Loucy (cell line): ENCODE measurements around the gene COL8A1.
A peak's percentile ranks its signal among the peaks of the same experiment; 100 is the strongest.
"Not testable (repeated sequence)": the region's sequence is repeated elsewhere in the genome, so short reads cannot be mapped to it uniquely, and the experiment has no call there.

ENCODE experiments used
- H2AFZ ChIP-seq: fragments of 200-600 bp; sonication (generic); 2 replicates; pipeline ENCODE4 v1.6.0; 2016; ENCODE audit warnings: antibody characterized with exemption, mild to moderate bottlenecking, low read length, moderate library complexity
- H3F3A ChIP-seq: fragments of 200-600 bp; 2 replicates; pipeline ENCODE4 v1.6.0; 2016; ENCODE audit warnings: antibody characterized with exemption, low read depth, mild to moderate bottlenecking
- H3K27me3 ChIP-seq: fragments of 200-600 bp; sonication (generic); 2 replicates; pipeline ENCODE4 v1.6.1; 2014; ENCODE audit warnings: low read length, mild to moderate bottlenecking; ENCODE audit not compliant: insufficient read depth, poor library complexity, severe bottlenecking
- H3K36me3 ChIP-seq: fragments of 200-600 bp; sonication (generic); 2 replicates; pipeline ENCODE4 v1.6.1; 2016; ENCODE audit warnings: low read length; ENCODE audit not compliant: insufficient read depth
- H3K4me1 ChIP-seq: fragments of 200-600 bp; sonication (generic); 2 replicates; pipeline ENCODE4 v1.5.1; 2014; ENCODE audit warnings: low read length, mild to moderate bottlenecking; ENCODE audit not compliant: insufficient read depth, poor library complexity, severe bottlenecking
- H3K4me2 ChIP-seq: fragments of 200-600 bp; sonication (generic); 2 replicates; pipeline ENCODE4 v1.6.0; 2014; ENCODE audit warnings: antibody characterized with exemption, low read length, low read depth, mild to moderate bottlenecking; ENCODE audit not compliant: poor library complexity, severe bottlenecking
- H3K4me3 ChIP-seq: fragments of 200-600 bp; sonication (generic); 2 replicates; pipeline ENCODE4 v1.5.1; 2014; ENCODE audit warnings: low read length, mild to moderate bottlenecking, mixed read lengths; ENCODE audit not compliant: poor library complexity, severe bottlenecking
- H3K79me2 ChIP-seq: fragments of 200-600 bp; sonication (generic); 2 replicates; pipeline ENCODE4 v1.6.1; 2014; ENCODE audit warnings: low read length; ENCODE audit not compliant: insufficient read depth
- H3K9ac ChIP-seq: fragments of 200-600 bp; sonication (generic); 2 replicates; pipeline ENCODE4 v1.6.0; 2014; ENCODE audit warnings: mild to moderate bottlenecking, low read depth, low read length, moderate library complexity; ENCODE audit not compliant: poor library complexity, severe bottlenecking
- H3K9me2 ChIP-seq: fragments of 200-600 bp; sonication (generic); replicated peaks from 2 replicates; pipeline ENCODE4 v1.6.1; 2016; ENCODE audit warnings: low read depth, low read length, mixed read lengths
- H3K9me3 ChIP-seq: fragments of 200-600 bp; sonication (generic); 2 replicates; pipeline ENCODE4 v1.6.1; 2014; ENCODE audit warnings: mild to moderate bottlenecking, antibody characterized with exemption, low read length, low read depth; ENCODE audit not compliant: insufficient read depth
- H4K20me1 ChIP-seq: fragments of 200-600 bp; sonication (generic); 2 replicates; pipeline ENCODE4 v1.6.0; 2014; ENCODE audit warnings: antibody characterized with exemption, low read length, mild to moderate bottlenecking; ENCODE audit not compliant: insufficient read depth, poor library complexity, severe bottlenecking
- EZH2phosphoT487 ChIP-seq: fragments of 200-600 bp; IDR thresholded peaks from 2 replicates; pipeline ENCODE4 v1.6.1; 2018; ENCODE audit warnings: antibody characterized with exemption, mild to moderate bottlenecking, moderate library complexity, borderline replicate concordance
- TF ChIP-seq, protein P1 (sequence below): fragments of 200-600 bp; sonication (generic); conservative IDR thresholded peaks from 2 replicates; pipeline ENCODE4 v1.5.1; 2014; ENCODE audit warnings: mild to moderate bottlenecking, antibody characterized with exemption, low read length

Gene COL8A1

GRCh38 chr3:99638167-99638948, at the start of gene COL8A1:
Gene COL8A1 (plus strand): TSS chr3:99638594. CDS start chr3:99790683, 152,089 bp downstream.
- H2AFZ ChIP-seq = no peak within 1 kb of the TSS
- H3K9me3 ChIP-seq = no peaks in the 10 kb centered on the region
- no peaks in the 10 kb centered on the region for H3K36me3 ChIP-seq
- no peaks in the 10 kb centered on the region for H3K79me2 ChIP-seq
- H3F3A ChIP-seq = no peaks in the 10 kb centered on the region
- no peak within 1 kb of the TSS for H3K4me3 ChIP-seq
- no peak within 1 kb of the TSS for H3K4me2 ChIP-seq
- H4K20me1 ChIP-seq = no peaks in the 10 kb centered on the region
- no peak for TF ChIP-seq EZH2phosphoT487
- TF ChIP-seq, protein P1, sequence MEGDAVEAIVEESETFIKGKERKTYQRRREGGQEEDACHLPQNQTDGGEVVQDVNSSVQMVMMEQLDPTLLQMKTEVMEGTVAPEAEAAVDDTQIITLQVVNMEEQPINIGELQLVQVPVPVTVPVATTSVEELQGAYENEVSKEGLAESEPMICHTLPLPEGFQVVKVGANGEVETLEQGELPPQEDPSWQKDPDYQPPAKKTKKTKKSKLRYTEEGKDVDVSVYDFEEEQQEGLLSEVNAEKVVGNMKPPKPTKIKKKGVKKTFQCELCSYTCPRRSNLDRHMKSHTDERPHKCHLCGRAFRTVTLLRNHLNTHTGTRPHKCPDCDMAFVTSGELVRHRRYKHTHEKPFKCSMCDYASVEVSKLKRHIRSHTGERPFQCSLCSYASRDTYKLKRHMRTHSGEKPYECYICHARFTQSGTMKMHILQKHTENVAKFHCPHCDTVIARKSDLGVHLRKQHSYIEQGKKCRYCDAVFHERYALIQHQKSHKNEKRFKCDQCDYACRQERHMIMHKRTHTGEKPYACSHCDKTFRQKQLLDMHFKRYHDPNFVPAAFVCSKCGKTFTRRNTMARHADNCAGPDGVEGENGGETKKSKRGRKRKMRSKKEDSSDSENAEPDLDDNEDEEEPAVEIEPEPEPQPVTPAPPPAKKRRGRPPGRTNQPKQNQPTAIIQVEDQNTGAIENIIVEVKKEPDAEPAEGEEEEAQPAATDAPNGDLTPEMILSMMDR = no peak
- no peaks in the 10 kb centered on the region for H3K27me3 ChIP-seq
- H3K9ac ChIP-seq = no peak within 1 kb of the TSS
- H3K9me2 ChIP-seq = no peaks in the 10 kb centered on the region
- no peaks in the 10 kb centered on the region for H3K4me1 ChIP-seq

GRCh38 chr3:99589168-99589567, 49.2 kb upstream of the COL8A1 start:
- not testable (repeated sequence) for H3F3A ChIP-seq

GRCh38 chr3:99599894-99600293, 38.5 kb upstream of the COL8A1 start:
- no peak overlapping the region for H3K4me3 ChIP-seq
- no peak overlapping the region for H2AFZ ChIP-seq
- no peaks in the 10 kb centered on the region for H4K20me1 ChIP-seq
- H3K4me2 ChIP-seq = peak overlapping the region; percentile 23
- no peaks in the 10 kb centered on the region for H3K36me3 ChIP-seq
- peaks cover 8% of the 10 kb centered on the region for H3K4me1 ChIP-seq
- no peaks in the 10 kb centered on the region for H3K9me2 ChIP-seq
- H3K79me2 ChIP-seq = no peaks in the 10 kb centered on the region
- no peaks in the 10 kb centered on the region for H3F3A ChIP-seq
- H3K9me3 ChIP-seq = no peaks in the 10 kb centered on the region
- no peak for TF ChIP-seq EZH2phosphoT487
- TF ChIP-seq, protein P1 = no peak
- no peaks in the 10 kb centered on the region for H3K27me3 ChIP-seq
- no peak overlapping the region for H3K9ac ChIP-seq

More at GRCh38 chr3:99589168-99589567, 49.2 kb upstream of the COL8A1 start:
- H2AFZ ChIP-seq, H3K9me2 ChIP-seq, H3K9ac ChIP-seq, H3K79me2 ChIP-seq, H3K9me3 ChIP-seq, H3K27me3 ChIP-seq, H3K4me3 ChIP-seq, H3K4me2 ChIP-seq, H3K4me1 ChIP-seq, H3K36me3 ChIP-seq, H4K20me1 ChIP-seq: not testable (repeated sequence)

DNA sequence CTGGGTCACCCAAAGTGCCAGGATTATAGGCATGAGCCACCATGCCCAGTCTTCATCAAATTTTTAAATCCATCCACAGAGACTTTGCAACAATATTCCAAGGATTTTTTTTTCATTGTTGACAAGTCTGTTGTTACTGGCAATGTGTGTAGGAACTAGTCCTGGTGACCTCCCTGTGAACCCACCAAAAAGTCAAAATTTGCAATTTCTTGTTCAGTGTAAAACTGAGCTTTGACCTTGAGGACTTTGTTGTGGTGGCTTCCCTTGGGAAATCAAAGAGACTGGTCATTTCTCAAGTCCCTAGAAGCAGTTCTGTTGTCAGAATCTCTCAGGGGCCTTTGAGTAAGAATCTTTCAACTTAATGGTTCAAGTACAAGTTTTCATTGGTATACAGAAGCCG, 36.9 kb upstream of the COL8A1 start:
- Histone ChIP-seq H3K4me1 (peaks cover 8% of the 10 kb centered on the region), H3K9ac (no peak overlapping the region), H3F3A (no peaks in the 10 kb centered on the region), H3K79me2 (no peaks in the 10 kb centered on the region), H3K4me3 (no peak overlapping the region), H2AFZ (no peak overlapping the region), H3K27me3 (no peaks in the 10 kb centered on the region), H4K20me1 (no peaks in the 10 kb centered on the region), H3K36me3 (no peaks in the 10 kb centered on the region), H3K9me3 (no peaks in the 10 kb centered on the region), H3K9me2 (no peaks in the 10 kb centered on the region), H3K4me2 (no peak overlapping the region)
- TF ChIP-seq EZH2phosphoT487 = no peak
- TF ChIP-seq, protein P1 = no peak
